Measurements from ENCODE around the gene NIPAL3. TPM values are rescaled to one million over a fixed set of nuclear protein-coding genes. Genes with fewer than 3 reads are reported as not detected.

NIPAL3 gene
- total RNA-seq, 1 donor from 2014 or later, result 32.5 TPM

- no peak for DNase-seq (ENCODE audit: low read depth)
- no peak for TF ChIP-seq CTCF (conservative IDR thresholded peaks at IDR 0.05; ENCODE audit: low read depth, low read length)
- H3K4me3 ChIP-seq (ENCODE audit: low read depth, low read length), result no peak overlapping the region
Measured at GRCh38 chr1:24465099-24465498, 49.5 kb downstream of the NIPAL3 start.

- no peak for TF ChIP-seq CTCF (conservative IDR thresholded peaks at IDR 0.05; ENCODE audit: low read depth, low read length)
- no peak for DNase-seq (ENCODE audit: low read depth)
- H3K4me3 ChIP-seq (ENCODE audit: low read depth, low read length), result no peak overlapping the region
Measured at GRCh38 chr1:24465638-24466037, 50.0 kb downstream of the NIPAL3 start.

- H3K4me3 ChIP-seq (ENCODE audit: low read depth, low read length), result no peak overlapping the region
- DNase-seq (ENCODE audit: low read depth), result no peak
- TF ChIP-seq CTCF (conservative IDR thresholded peaks at IDR 0.05; ENCODE audit: low read depth, low read length), result no peak
Measured at GRCh38 chr1:24468685-24469316, 53.2 kb downstream of the NIPAL3 start.

- no peak overlapping the region for H3K4me3 ChIP-seq (ENCODE audit: low read depth, low read length)
- no peak for TF ChIP-seq CTCF (conservative IDR thresholded peaks at IDR 0.05; ENCODE audit: low read depth, low read length)
- no peak for DNase-seq (ENCODE audit: low read depth)
Measured at GRCh38 chr1:24470592-24470991, 55.0 kb downstream of the NIPAL3 start.

GRCh38 chr1:24472527-24473251 is 57.1 kb downstream of the NIPAL3 start:
- no peak for DNase-seq (ENCODE audit: low read depth)
- no peak for TF ChIP-seq CTCF (conservative IDR thresholded peaks at IDR 0.05; ENCODE audit: low read depth, low read length)
- no peak overlapping the region for H3K4me3 ChIP-seq (ENCODE audit: low read depth, low read length)

- TF ChIP-seq CTCF (conservative IDR thresholded peaks at IDR 0.05; ENCODE audit: low read depth, low read length), result no peak
- no peak for DNase-seq (ENCODE audit: low read depth)
- H3K4me3 ChIP-seq (ENCODE audit: low read depth, low read length), result no peak overlapping the region
Measured at GRCh38 chr1:24474193-24474592, 58.6 kb downstream of the NIPAL3 start.

GRCh38 chr1:24475700-24476099 is 60.1 kb downstream of the NIPAL3 start:
- DNase-seq (ENCODE audit: low read depth), result no peak
- no peak for TF ChIP-seq CTCF (conservative IDR thresholded peaks at IDR 0.05; ENCODE audit: low read depth, low read length)
- no peak overlapping the region for H3K4me3 ChIP-seq (ENCODE audit: low read depth, low read length)
